IMR-90 (cell line): ENCODE measurements around the gene RAB31. TPM values are rescaled to one million over a fixed set of nuclear protein-coding genes. Genes with fewer than 3 reads are reported as not detected.

Experiments
- ATAC-seq: fragments of 200-7000 bp; cut with Tn5 transposase; 2 replicates; pipeline ENCODE4 v1.9.1; 2020; ENCODE audit warnings: low read depth, mild to moderate bottlenecking, moderate library complexity
- BruUV-seq: library from RNA; stranded (reverse); fragments of 400-500 nt; replicated peaks from 2 replicates; lab custom pipeline; 2021; lab: Mats Ljungman, UMichigan
- CTCF ChIA-PET: fragments of 300-600 bp; formaldehyde crosslinking; extraction: SDS; loops from one replicate; lab custom pipeline; 2021; ENCODE audit warnings: antibody characterized with exemption; lab: Yijun Ruan, JAX
- POLR2A ChIA-PET: fragments of 300-600 bp; sonication (Branson Sonifier 250); formaldehyde crosslinking; loops from one replicate; lab custom pipeline; 2022; ENCODE audit warnings: antibody characterized with exemption; ENCODE audit not compliant: unreplicated experiment; lab: Charles Lee
- DNase-seq: peaks from one replicate; pipeline ENCODE4 v3.0.0; 2013
- H2AFZ ChIP-seq: replicated peaks from 2 replicates; pipeline ENCODE3; 2013; ENCODE audit warnings: low read length, mild to moderate bottlenecking; ENCODE audit not compliant: poor library complexity
- H2AK5ac ChIP-seq: 2 replicates; pipeline ENCODE4 v1.6.1; 2013; ENCODE audit warnings: low read depth, low read length, inconsistent platforms
- H2AK9ac ChIP-seq: replicated peaks from 2 replicates; pipeline ENCODE3; 2013; ENCODE audit warnings: mild to moderate bottlenecking, low read depth, low read length, moderate library complexity; ENCODE audit not compliant: poor library complexity
- H2BK120ac ChIP-seq: 2 replicates; pipeline ENCODE4 v1.6.1; 2013; ENCODE audit warnings: low read depth, low read length, inconsistent platforms
- H2BK15ac ChIP-seq: 3 replicates; pipeline ENCODE4 v1.6.1; 2013; ENCODE audit warnings: low read depth, low read length, inconsistent platforms
- H2BK20ac ChIP-seq: 2 replicates; pipeline ENCODE4 v1.6.1; 2013; ENCODE audit warnings: low read depth, mild to moderate bottlenecking, inconsistent platforms, low read length, moderate library complexity
- H2BK5ac ChIP-seq: 2 replicates; pipeline ENCODE4 v1.6.1; 2013; ENCODE audit warnings: mild to moderate bottlenecking, low read depth, low read length, inconsistent platforms; ENCODE audit not compliant: poor library complexity, severe bottlenecking
- H3K14ac ChIP-seq: replicated peaks from 2 replicates; pipeline ENCODE4 v1.6.1; 2013; ENCODE audit warnings: low read depth, low read length, inconsistent platforms
- H3K18ac ChIP-seq: 2 replicates; pipeline ENCODE4 v1.6.1; 2013; ENCODE audit warnings: low read depth, low read length, control low read depth
- H3K23ac ChIP-seq: 2 replicates; pipeline ENCODE4 v1.6.1; 2013; ENCODE audit warnings: low read depth, low read length, inconsistent platforms
- H3K27ac ChIP-seq: 2 replicates; pipeline ENCODE4 v1.5.1; 2013; ENCODE audit warnings: mild to moderate bottlenecking, control low read depth, low read length; ENCODE audit not compliant: insufficient read depth
- H3K27me3 ChIP-seq: 2 replicates; pipeline ENCODE4 v1.6.1; 2013; ENCODE audit warnings: low read length; ENCODE audit not compliant: control insufficient read depth, insufficient read depth
- H3K36me3 ChIP-seq: 2 replicates; pipeline ENCODE4 v1.6.1; 2013; ENCODE audit warnings: low read length, mixed read lengths; ENCODE audit not compliant: control insufficient read depth, insufficient read depth
- H3K4ac ChIP-seq: 2 replicates; pipeline ENCODE4 v1.6.1; 2013; ENCODE audit warnings: low read depth, low read length, inconsistent platforms
- H3K4me1 ChIP-seq: 2 replicates; pipeline ENCODE4 v1.6.1; 2013; ENCODE audit warnings: low read length, mixed read lengths; ENCODE audit not compliant: control insufficient read depth, insufficient read depth
- H3K4me2 ChIP-seq: 2 replicates; pipeline ENCODE4 v1.6.1; 2013; ENCODE audit warnings: low read depth, mild to moderate bottlenecking, control low read depth, low read length, moderate library complexity
- H3K4me3 ChIP-seq: 2 replicates; pipeline ENCODE4 v1.5.1; 2013; ENCODE audit warnings: low read depth, mild to moderate bottlenecking, control low read depth, low read length, moderate library complexity; ENCODE audit not compliant: insufficient read depth
- H3K56ac ChIP-seq: 2 replicates; pipeline ENCODE4 v1.6.1; 2013; ENCODE audit warnings: low read length, inconsistent platforms; ENCODE audit not compliant: insufficient read depth; ENCODE audit errors: extremely low read depth
- H3K79me1 ChIP-seq, 2 experiments: 2 replicates each; pipeline ENCODE4 v1.6.1; 2013; ENCODE audit warnings: low read length in 2 of 2, inconsistent platforms in 1 of 2, low read depth in 1 of 2
- H3K9ac ChIP-seq: 2 replicates; pipeline ENCODE4 v1.6.1; 2013; ENCODE audit warnings: low read depth, low read length, control low read depth
- H3K9me1 ChIP-seq: 2 replicates; pipeline ENCODE4 v1.6.1; 2013; ENCODE audit warnings: low read length, inconsistent platforms; ENCODE audit not compliant: insufficient read depth
- H3K9me3 ChIP-seq: 2 replicates; pipeline ENCODE4 v1.6.1; 2013; ENCODE audit warnings: low read length; ENCODE audit not compliant: control insufficient read depth, insufficient read depth
- H4K20me1 ChIP-seq: 2 replicates; pipeline ENCODE4 v1.6.1; 2013; ENCODE audit warnings: low read length, inconsistent platforms; ENCODE audit not compliant: insufficient read depth
- H4K5ac ChIP-seq: 2 replicates; pipeline ENCODE4 v1.6.1; 2013; ENCODE audit warnings: mild to moderate bottlenecking, low read depth, low read length, control low read depth
- H4K8ac ChIP-seq, 2 experiments: 2 replicates each; pipeline ENCODE4 v1.6.1; 2013; ENCODE audit warnings: low read depth in 2 of 2, low read length in 2 of 2, control low read depth in 1 of 2, inconsistent platforms in 1 of 2
- H4K91ac ChIP-seq: 2 replicates; pipeline ENCODE4 v1.6.1; 2013; ENCODE audit warnings: low read depth, low read length, inconsistent platforms; ENCODE audit not compliant: insufficient read depth
- BHLHE40 ChIP-seq: fragments of 150-350 bp; IDR thresholded peaks from 2 replicates; pipeline ENCODE4 v1.6.1; 2016; ENCODE audit warnings: mild to moderate bottlenecking, low read depth, low read length
- CEBPB ChIP-seq: IDR thresholded peaks from 2 replicates; pipeline ENCODE4 v1.6.1; 2012; ENCODE audit warnings: low read depth, low read length, improper control_type of control experiment
- MXI1 ChIP-seq: IDR thresholded peaks from 2 replicates; pipeline ENCODE4 v1.6.1; 2012; ENCODE audit warnings: low read depth, mild to moderate bottlenecking, low read length, moderate library complexity, borderline replicate concordance
- NFE2L2 ChIP-seq: fragments of 150-350 bp; IDR thresholded peaks from 2 replicates; pipeline ENCODE4 v1.6.1; 2016; ENCODE audit warnings: low read depth, mild to moderate bottlenecking, low read length
- POLR2A ChIP-seq: IDR thresholded peaks from 2 replicates; pipeline ENCODE4 v1.6.1; 2012; ENCODE audit warnings: mild to moderate bottlenecking, low read depth, low read length
- RAD21 ChIP-seq: IDR thresholded peaks from 2 replicates; pipeline ENCODE4 v1.6.1; 2012; ENCODE audit warnings: low read length, improper control_type of control experiment
- RFX5 ChIP-seq: IDR thresholded peaks from 2 replicates; pipeline ENCODE4 v1.8.0; 2012; ENCODE audit warnings: low read depth, mild to moderate bottlenecking, low read length, moderate library complexity
- SMC3 ChIP-seq: fragments of 150-350 bp; IDR thresholded peaks from 2 replicates; pipeline ENCODE4 v1.6.1; 2016; ENCODE audit warnings: low read depth, mild to moderate bottlenecking, antibody characterized with exemption, low read length, moderate library complexity
- WGBS, 2 experiments: methylation state at CpG; one replicate each; pipeline versions ENCODE4 v1.1.5 to v1.1.7; 2013; ENCODE audit warnings: missing lambda C conversion rate in 2 of 2; ENCODE audit not compliant: insufficient read length in 1 of 2; ENCODE audit errors: extremely low coverage in 2 of 2; 5-methylcytosine and 5-hydroxymethylcytosine counted together
- dilution Hi-C: fragments of 300-500 bp; cut with HindIII; formaldehyde crosslinking; loops from one replicate; pipeline ENCODE4 v1.14.3; 2018; ENCODE audit warnings: low sequenced_read_pairs; ENCODE audit not compliant: unreplicated experiment
- in situ Hi-C: fragments of 300-500 bp; cut with MboI; formaldehyde crosslinking; loops from 3 replicates; pipeline ENCODE4 v1.14.3; 2019; ENCODE audit warnings: low sequenced_read_pairs, inconsistent platforms, mixed read lengths
- intact Hi-C: fragments of 100-400 bp; cut with micrococcal nuclease; formaldehyde crosslinking; loops from 2 replicates; pipeline ENCODE4 v1.10.0; 2022
- polyA plus RNA-seq, 3 experiments: library from polyadenylated mRNA; depleted of rRNA; stranded (reverse); fragments of >200 nt; gene quantifications; 2 replicates each; pipeline ENCODE4 v1.2.3, GENCODE V29; 2012; ENCODE audit warnings: low replicate concordance in 1 of 3
- total RNA-seq: library from RNA; depleted of rRNA; stranded (reverse); fragments of >200 nt; gene quantifications from 2 replicates; pipeline ENCODE4 v1.2.3, GENCODE V29; 2012

RAB31 gene
- total and polyA plus RNA-seq, 2 of the 4 experiments (the other 2 are of a cell fraction): 13.8 to 26.9 TPM

- no peak overlapping the region for H4K5ac ChIP-seq
- H3K9me3 ChIP-seq: no peaks in the 10 kb centered on the region
- H2BK20ac ChIP-seq: no peak overlapping the region
- H3K9ac ChIP-seq: no peak overlapping the region
- H3K18ac ChIP-seq: no peak overlapping the region
- no peak overlapping the region for H2BK120ac ChIP-seq
- H4K8ac ChIP-seq: no peak overlapping the region
- no peak overlapping the region for H3K4me2 ChIP-seq
- POLR2A ChIA-PET: no interaction called here
- H3K23ac ChIP-seq: no peak overlapping the region
- H2AK5ac ChIP-seq: no peak overlapping the region
- ATAC-seq (no peak), DNase-seq (peak; percentile 20)
- H3K27me3 ChIP-seq: no peaks in the 10 kb centered on the region
- in situ Hi-C loops: no loop called here
- CTCF ChIA-PET: no interaction called here
- H3K36me3 ChIP-seq: no peaks in the 10 kb centered on the region
- no CpG with 5 or more reads among the region's 1 CpG for WGBS, 2 experiments
- no peak overlapping the region for H2BK15ac ChIP-seq
- H2BK5ac ChIP-seq: no peak overlapping the region
- H4K91ac ChIP-seq: no peak overlapping the region
- H4K20me1 ChIP-seq: no peaks in the 10 kb centered on the region
- H3K79me1 ChIP-seq: peaks cover 9 to 18% of the 10 kb centered on the region in 2 experiments
- dilution Hi-C loops: no loop called here
- intact Hi-C loops: no loop called here
- no peak overlapping the region for H3K27ac ChIP-seq
- H3K4ac ChIP-seq: no peak overlapping the region
- H2AFZ ChIP-seq: no peak overlapping the region
- H3K9me1 ChIP-seq: peaks cover 10% of the 10 kb centered on the region; the same call in 1 of the 2 replicates
- no peak overlapping the region for H3K4me3 ChIP-seq
- no peak overlapping the region for H3K14ac ChIP-seq
- H3K56ac ChIP-seq: no peak overlapping the region
- no peak for TF ChIP-seq RAD21
- no peak for TF ChIP-seq POLR2A
- no peak for TF ChIP-seq RFX5
- TF ChIP-seq BHLHE40: no peak
- no peak for TF ChIP-seq CEBPB
- no peak for TF ChIP-seq SMC3
- TF ChIP-seq MXI1: no peak
- no peak for TF ChIP-seq NFE2L2
- H2AK9ac ChIP-seq: no peak overlapping the region
- peaks cover 5% of the 10 kb centered on the region for H3K4me1 ChIP-seq
- BruUV-seq: no TSS peak
Measured at GRCh38 chr18:9787036-9787435, 78.9 kb downstream of the RAB31 start.
